HG03175 (cell line): ENCODE measurements around the gene CDKN2B-AS1.

Source experiments
- ATAC-seq: cut with Tn5 transposase; IDR thresholded peaks from one replicate; pipeline ENCODE4 v1.9.1; 2021; ENCODE audit warnings: mild to moderate bottlenecking, moderate library complexity; ENCODE audit not compliant: unreplicated experiment

The CDKN2B-AS1 gene

GRCh38 chr9:22114956-22115355 is 120.4 kb downstream of the CDKN2B-AS1 start:
- no peak for ATAC-seq

GRCh38 chr9:22116758-22117157 is 122.2 kb downstream of the CDKN2B-AS1 start:
- ATAC-seq = no peak

- no peak for ATAC-seq
These were observed 123.2 kb downstream of the CDKN2B-AS1 start for GRCh38 chr9:22117511-22118384.

- no peak for ATAC-seq
These were observed 124.4 kb downstream of the CDKN2B-AS1 start for GRCh38 chr9:22118810-22119521.

GRCh38 chr9:22119522-22120158 is 125.0 kb downstream of the CDKN2B-AS1 start:
- peak; percentile 62 for ATAC-seq

GRCh38 chr9:22120159-22120549 is 125.6 kb downstream of the CDKN2B-AS1 start:
- no peak for ATAC-seq

- ATAC-seq = no peak
These were observed 126.0 kb downstream of the CDKN2B-AS1 start for GRCh38 chr9:22120595-22120994.

- ATAC-seq = no peak
These were observed 129.8 kb downstream of the CDKN2B-AS1 start for GRCh38 chr9:22124263-22125011.

GRCh38 chr9:22129133-22129532 is 134.5 kb downstream of the CDKN2B-AS1 start:
- no peak for ATAC-seq

GRCh38 chr9:22129633-22130032 is 135.0 kb downstream of the CDKN2B-AS1 start:
- no peak for ATAC-seq

GRCh38 chr9:22131817-22132216 is 137.2 kb downstream of the CDKN2B-AS1 start:
- no peak for ATAC-seq

GRCh38 chr9:22134390-22134789 is 139.8 kb downstream of the CDKN2B-AS1 start:
- ATAC-seq = no peak

- ATAC-seq = no peak
These were observed 142.0 kb downstream of the CDKN2B-AS1 start for GRCh38 chr9:22136461-22137096.

- ATAC-seq = no peak
These were observed 144.5 kb downstream of the CDKN2B-AS1 start for GRCh38 chr9:22138956-22139660.

- ATAC-seq = no peak
These were observed 147.3 kb downstream of the CDKN2B-AS1 start for GRCh38 chr9:22141908-22142307.

GRCh38 chr9:22142671-22143070 is 148.1 kb downstream of the CDKN2B-AS1 start:
- no peak for ATAC-seq

GRCh38 chr9:22143799-22144625 is 149.4 kb downstream of the CDKN2B-AS1 start:
- no peak for ATAC-seq

GRCh38 chr9:22146604-22147003 is 152.0 kb downstream of the CDKN2B-AS1 start:
- ATAC-seq = no peak
